Vagina (tissue), 2 donors: Measurements from ENCODE around the gene IQGAP2.

Experiments
- POLR2A ChIP-seq, 2 donors: fragments of 450-650 bp; IDR thresholded peaks; one replicate each; pipeline ENCODE4 v1.6.1; 2017; ENCODE audit warnings: antibody characterized with exemption in 2 of 2, mild to moderate bottlenecking in 2 of 2, moderate library complexity in 2 of 2
- POLR2AphosphoS5 ChIP-seq, 2 donors: sonication (generic); formaldehyde crosslinking; IDR thresholded peaks; one replicate each; pipeline ENCODE4 v1.9.0; 2017; ENCODE audit warnings: antibody characterized with exemption in 2 of 2, mild to moderate bottlenecking in 2 of 2, low read depth in 1 of 2; ENCODE audit not compliant: insufficient read depth in 1 of 2
- TF ChIP-seq, protein P1 (sequence below), 3 experiments: fragments of 450-650 bp in 2 of 3; fragments of 200-600 bp in 1 of 3; sonication (generic) in 1 of 3; IDR thresholded peaks; one replicate each; pipeline ENCODE4 v1.5.1; 2017 to 2019; ENCODE audit warnings: antibody characterized with exemption in 3 of 3, mild to moderate bottlenecking in 2 of 3, moderate library complexity in 2 of 3

DNA sequence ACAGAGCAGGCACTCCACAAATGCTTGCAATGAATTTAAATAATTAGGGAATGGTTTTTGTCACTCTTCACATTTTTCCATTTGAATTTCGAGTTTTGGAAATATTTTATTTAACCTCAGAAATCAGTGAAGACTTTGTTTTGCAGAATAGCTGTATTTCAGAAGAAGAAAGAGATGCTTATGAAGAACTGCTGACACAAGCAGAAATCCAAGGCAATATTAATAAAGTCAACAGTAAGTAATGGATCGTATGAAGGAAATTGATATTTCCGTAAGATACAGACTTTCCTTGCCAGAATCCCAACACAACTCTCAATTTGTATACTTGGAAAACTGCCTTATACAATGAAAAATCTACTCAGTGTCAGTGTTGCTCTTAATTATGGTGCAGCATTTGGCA, 189.6 kb downstream of the IQGAP2 start:
- TF ChIP-seq, protein P1, sequence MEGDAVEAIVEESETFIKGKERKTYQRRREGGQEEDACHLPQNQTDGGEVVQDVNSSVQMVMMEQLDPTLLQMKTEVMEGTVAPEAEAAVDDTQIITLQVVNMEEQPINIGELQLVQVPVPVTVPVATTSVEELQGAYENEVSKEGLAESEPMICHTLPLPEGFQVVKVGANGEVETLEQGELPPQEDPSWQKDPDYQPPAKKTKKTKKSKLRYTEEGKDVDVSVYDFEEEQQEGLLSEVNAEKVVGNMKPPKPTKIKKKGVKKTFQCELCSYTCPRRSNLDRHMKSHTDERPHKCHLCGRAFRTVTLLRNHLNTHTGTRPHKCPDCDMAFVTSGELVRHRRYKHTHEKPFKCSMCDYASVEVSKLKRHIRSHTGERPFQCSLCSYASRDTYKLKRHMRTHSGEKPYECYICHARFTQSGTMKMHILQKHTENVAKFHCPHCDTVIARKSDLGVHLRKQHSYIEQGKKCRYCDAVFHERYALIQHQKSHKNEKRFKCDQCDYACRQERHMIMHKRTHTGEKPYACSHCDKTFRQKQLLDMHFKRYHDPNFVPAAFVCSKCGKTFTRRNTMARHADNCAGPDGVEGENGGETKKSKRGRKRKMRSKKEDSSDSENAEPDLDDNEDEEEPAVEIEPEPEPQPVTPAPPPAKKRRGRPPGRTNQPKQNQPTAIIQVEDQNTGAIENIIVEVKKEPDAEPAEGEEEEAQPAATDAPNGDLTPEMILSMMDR (IDR thresholded peaks at IDR 0.05): no peak
- no peak for TF ChIP-seq POLR2A (IDR thresholded peaks at IDR 0.05)
- TF ChIP-seq POLR2AphosphoS5 (IDR thresholded peaks at IDR 0.05; ENCODE audit: insufficient read depth in 1 of 2, low read depth in 1 of 2): no peak
